Thyroid gland (tissue), 4 donors: Measurements from ENCODE around the gene OSBPL1A.

ENCODE experiments used
- CTCF ChIP-seq, 6 experiments: fragments of 200-600 bp in 3 of 6; fragments of 450-650 bp in 3 of 6; sonication (generic) in 3 of 6; IDR thresholded peaks; one replicate each; pipeline ENCODE4 v1.5.1; 2016 to 2019; ENCODE audit warnings: antibody characterized with exemption in 6 of 6, mild to moderate bottlenecking in 2 of 6, inconsistent platforms in 1 of 6, moderate library complexity in 1 of 6
- POLR2A ChIP-seq, 2 donors: fragments of 450-650 bp; IDR thresholded peaks; one replicate each; pipeline ENCODE4 v1.6.1; 2017; ENCODE audit warnings: antibody characterized with exemption in 2 of 2, mild to moderate bottlenecking in 2 of 2, moderate library complexity in 1 of 2

GRCh38 chr18:24188120-24188519, 209.5 kb downstream of the OSBPL1A start:
- TF ChIP-seq CTCF (IDR thresholded peaks at IDR 0.05) = no peak
- no peak for TF ChIP-seq POLR2A (IDR thresholded peaks at IDR 0.05)
